Duodenal mucosa (tissue), 2 donors: ENCODE data around the gene DPP7.

Source experiments
- H3K27ac ChIP-seq: one replicate; pipeline ENCODE4 v1.7.0; 2013; ENCODE audit warnings: low read depth, low read length
- H3K27me3 ChIP-seq, 2 donors: one replicate each; pipeline ENCODE4 v1.7.0; 2013; ENCODE audit warnings: low read length in 2 of 2, control low read depth in 1 of 2; ENCODE audit not compliant: insufficient read depth in 2 of 2, control insufficient read depth in 1 of 2
- H3K36me3 ChIP-seq, 2 donors: one replicate each; pipeline ENCODE4 v1.7.0; 2013; ENCODE audit warnings: low read length in 2 of 2, control low read depth in 1 of 2; ENCODE audit not compliant: insufficient read depth in 2 of 2, control insufficient read depth in 1 of 2
- H3K4me1 ChIP-seq, 2 donors: one replicate each; pipeline ENCODE4 v1.7.0; 2013; ENCODE audit warnings: low read length in 2 of 2, control low read depth in 1 of 2; ENCODE audit not compliant: insufficient read depth in 2 of 2, control insufficient read depth in 1 of 2
- H3K4me3 ChIP-seq, 2 donors: one replicate each; pipeline ENCODE4 v1.7.0; 2013; ENCODE audit warnings: low read length in 2 of 2, low read depth in 1 of 2
- H3K9ac ChIP-seq, 2 donors: one replicate each; pipeline ENCODE4 v1.7.0; 2013; ENCODE audit warnings: low read length in 2 of 2, low read depth in 1 of 2
- H3K9me3 ChIP-seq, 2 donors: one replicate each; pipeline ENCODE4 v1.7.0; 2013; ENCODE audit warnings: low read length in 2 of 2, control low read depth in 1 of 2; ENCODE audit not compliant: control insufficient read depth in 1 of 2

DPP7 gene

GRCh38 chr9:137086531-137087408 lies 27.8 kb downstream of the DPP7 start, which contains the start of gene MAN1B1:
Gene MAN1B1, plus strand, starts transcription at chr9:137086985. Its CDS starts 15 bp downstream, at chr9:137087000.
- Histone ChIP-seq H3K27ac (peak within 1 kb of the TSS; percentile 89), H3K9me3 (no peaks in the 10 kb centered on the region), H3K27me3 (no peaks in the 10 kb centered on the region), H3K4me1 (peaks cover 18 to 25% of the 10 kb centered on the region in 2 donors), H3K36me3 (peaks cover 5 to 23% of the 10 kb centered on the region in 2 donors), H3K9ac (peak within 1 kb of the TSS; percentile 83 to 84), H3K4me3 (peak within 1 kb of the TSS; percentile 72 to 79)

GRCh38 chr9:137085920-137086530 lies 28.5 kb downstream of the DPP7 start:
- Histone ChIP-seq H3K4me3 (peak overlapping the region; percentile 70 to 72), H3K4me1 (peaks cover 18 to 25% of the 10 kb centered on the region in 2 donors)

GRCh38 chr9:137084526-137084925 lies 30.0 kb downstream of the DPP7 start:
- H3K27ac ChIP-seq, result no peak overlapping the region

More at GRCh38 chr9:137085920-137086530, 28.5 kb downstream of the DPP7 start:
- Histone ChIP-seq H3K27ac (peak overlapping the region; percentile 68), H3K9ac (peak overlapping the region; percentile 62 to 73), H3K36me3 (peaks cover 9 to 24% of the 10 kb centered on the region in 2 donors), H3K27me3 (no peaks in the 10 kb centered on the region), H3K9me3 (no peaks in the 10 kb centered on the region)

GRCh38 chr9:137083394-137084004 lies 31.0 kb downstream of the DPP7 start:
- Histone ChIP-seq H3K4me3 (no peak overlapping the region), H3K27me3 (no peaks in the 10 kb centered on the region), H3K36me3 (peaks cover 5 to 13% of the 10 kb centered on the region in 2 donors), H3K9me3 (no peaks in the 10 kb centered on the region), H3K9ac (no peak overlapping the region), H3K27ac (no peak overlapping the region), H3K4me1 (peaks cover 21 to 34% of the 10 kb centered on the region in 2 donors)

More at GRCh38 chr9:137084526-137084925, 30.0 kb downstream of the DPP7 start:
- H3K36me3 ChIP-seq, result peaks cover 5 to 15% of the 10 kb centered on the region in 2 donors
- H3K4me3 ChIP-seq, result no peak overlapping the region
- H3K4me1 ChIP-seq, result peaks cover 18 to 25% of the 10 kb centered on the region in 2 donors
- H3K9ac ChIP-seq, result no peak overlapping the region
- H3K9me3 ChIP-seq, result no peaks in the 10 kb centered on the region
- H3K27me3 ChIP-seq, result no peaks in the 10 kb centered on the region

GRCh38 chr9:137082925-137083290 lies 31.6 kb downstream of the DPP7 start:
- Histone ChIP-seq H3K27ac (no peak overlapping the region), H3K36me3 (peaks cover 5 to 13% of the 10 kb centered on the region in 2 donors), H3K9ac (no peak overlapping the region), H3K9me3 (no peaks in the 10 kb centered on the region), H3K4me1 (peaks cover 23 to 39% of the 10 kb centered on the region in 2 donors), H3K4me3 (no peak overlapping the region), H3K27me3 (no peaks in the 10 kb centered on the region)

GRCh38 chr9:137082222-137082924 lies 32.2 kb downstream of the DPP7 start:
- H3K4me3 ChIP-seq, result no peak overlapping the region
- no peaks in the 10 kb centered on the region for H3K27me3 ChIP-seq
- H3K9ac ChIP-seq, result no peak overlapping the region
- H3K9me3 ChIP-seq, result no peaks in the 10 kb centered on the region
- peaks cover 5 to 13% of the 10 kb centered on the region in 2 donors for H3K36me3 ChIP-seq
- H3K4me1 ChIP-seq, result peaks cover 17 to 34% of the 10 kb centered on the region in 2 donors
- H3K27ac ChIP-seq, result no peak overlapping the region

- Histone ChIP-seq H3K4me3 (no peak overlapping the region), H3K27me3 (no peaks in the 10 kb centered on the region), H3K9ac (no peak overlapping the region), H3K27ac (no peak overlapping the region), H3K4me1 (peaks cover 17 to 29% of the 10 kb centered on the region in 2 donors), H3K36me3 (peaks cover 5 to 13% of the 10 kb centered on the region in 2 donors), H3K9me3 (no peaks in the 10 kb centered on the region)
Measured at GRCh38 chr9:137080260-137081122, 34.0 kb downstream of the DPP7 start.

GRCh38 chr9:137079401-137079787 lies 35.1 kb downstream of the DPP7 start:
- Histone ChIP-seq H3K36me3 (peaks cover 5 to 13% of the 10 kb centered on the region in 2 donors), H3K9ac (no peak overlapping the region), H3K27me3 (no peaks in the 10 kb centered on the region), H3K27ac (no peak overlapping the region), H3K4me3 (no peak overlapping the region), H3K4me1 (peaks cover 16 to 32% of the 10 kb centered on the region in 2 donors), H3K9me3 (no peaks in the 10 kb centered on the region)
